Colonic mucosa (tissue), 4 donors: ENCODE data around the gene RIBC2. TPM values are rescaled to one million over a fixed set of nuclear protein-coding genes. Genes with fewer than 3 reads are reported as not detected.

Source experiments
- DNase-seq: peaks from one replicate; pipeline ENCODE4 v3.0.0-alpha.2; 2020
- H3K27ac ChIP-seq: fragments of 200-600 bp; one replicate; pipeline ENCODE4 v1.8.0; 2021
- H3K27me3 ChIP-seq: fragments of 200-600 bp; one replicate; pipeline ENCODE4 v1.8.0; 2021
- H3K36me3 ChIP-seq: fragments of 200-600 bp; one replicate; pipeline ENCODE4 v1.8.0; 2021
- H3K4me1 ChIP-seq: fragments of 200-600 bp; one replicate; pipeline ENCODE4 v1.8.0; 2021; ENCODE audit warnings: mild to moderate bottlenecking
- H3K4me3 ChIP-seq: fragments of 200-600 bp; one replicate; pipeline ENCODE4 v1.8.0; 2021
- H3K9ac ChIP-seq, 2 donors: one replicate each; pipeline ENCODE4 v1.7.0; 2013; ENCODE audit warnings: control low read depth in 2 of 2, low read depth in 2 of 2, low read length in 2 of 2
- H3K9me3 ChIP-seq: fragments of 200-600 bp; one replicate; pipeline ENCODE4 v1.8.0; 2021
- CTCF ChIP-seq: fragments of 200-600 bp; IDR thresholded peaks from one replicate; pipeline ENCODE4 v1.8.0; 2022; ENCODE audit warnings: antibody characterized with exemption, mild to moderate bottlenecking
- intact Hi-C: fragments of 100-400 bp; cut with DNase I; formaldehyde crosslinking; loops from one replicate; pipeline ENCODE4 v1.14.1; 2022
- total RNA-seq, 2 donors: library from RNA; stranded (reverse); fragmentation: NEBNext Ultra II Directional in 1 of 2; extraction: Animal tissue kit (Norgen Biotek cat#: 25700) in 1 of 2; gene quantifications; one replicate each; pipeline ENCODE4 v1.2.1, GENCODE V29; 2021
- donor health status: healthy.
- donor health status: DM: no; HTN: no; CAD: no.
- donor health status: DM: no; HTN: no; CAD: no.

Gene RIBC2
- total RNA-seq, 2 donors from 2014 or later, result 0.85 to 6.7 TPM

GRCh38 chr22:45469281-45470073 is 56.0 kb downstream of the RIBC2 start:
- Histone ChIP-seq H3K27me3 (no peaks in the 10 kb centered on the region), H3K36me3 (no peaks in the 10 kb centered on the region), H3K4me3 (no peak overlapping the region), H3K27ac (no peak overlapping the region), H3K4me1 (no peaks in the 10 kb centered on the region), H3K9ac (no peak overlapping the region), H3K9me3 (no peaks in the 10 kb centered on the region)
- no peak for TF ChIP-seq CTCF
- no peak for DNase-seq
- intact Hi-C loops, result no loop called here

GRCh38 chr22:45470871-45471270 is 57.4 kb downstream of the RIBC2 start:
- Histone ChIP-seq H3K36me3 (no peaks in the 10 kb centered on the region), H3K4me1 (no peaks in the 10 kb centered on the region), H3K27me3 (no peaks in the 10 kb centered on the region), H3K9me3 (no peaks in the 10 kb centered on the region), H3K9ac (no peak overlapping the region), H3K27ac (no peak overlapping the region), H3K4me3 (no peak overlapping the region)
- DNase-seq, result no peak
- intact Hi-C loops, result no loop called here
- no peak for TF ChIP-seq CTCF

GRCh38 chr22:45472426-45472825 is 58.9 kb downstream of the RIBC2 start:
- Histone ChIP-seq H3K4me3 (no peak overlapping the region), H3K36me3 (no peaks in the 10 kb centered on the region), H3K27ac (no peak overlapping the region), H3K4me1 (no peaks in the 10 kb centered on the region), H3K9me3 (no peaks in the 10 kb centered on the region), H3K9ac (no peak overlapping the region), H3K27me3 (no peaks in the 10 kb centered on the region)
- no peak for DNase-seq
- intact Hi-C loops, result no loop called here
- no peak for TF ChIP-seq CTCF

GRCh38 chr22:45473626-45474237 is 60.2 kb downstream of the RIBC2 start:
- no peak overlapping the region for H3K4me3 ChIP-seq
- no peak for DNase-seq
- TF ChIP-seq CTCF, result no peak
- H3K27ac ChIP-seq, result no peak overlapping the region
- no peak overlapping the region for H3K9ac ChIP-seq
- H3K4me1 ChIP-seq, result no peaks in the 10 kb centered on the region
- H3K36me3 ChIP-seq, result no peaks in the 10 kb centered on the region
- H3K27me3 ChIP-seq, result no peaks in the 10 kb centered on the region
- intact Hi-C loops, result no loop called here
- no peaks in the 10 kb centered on the region for H3K9me3 ChIP-seq

GRCh38 chr22:45475063-45475747 is 61.7 kb downstream of the RIBC2 start:
- Histone ChIP-seq H3K27ac (no peak overlapping the region), H3K4me3 (no peak overlapping the region), H3K27me3 (no peaks in the 10 kb centered on the region), H3K9me3 (no peaks in the 10 kb centered on the region), H3K36me3 (no peaks in the 10 kb centered on the region), H3K9ac (no peak overlapping the region), H3K4me1 (no peaks in the 10 kb centered on the region)
- no peak for DNase-seq
- no peak for TF ChIP-seq CTCF
- intact Hi-C loops, result no loop called here
